GM19463 (cell line): ENCODE data around the gene TNKS1BP1.
A peak's percentile ranks its signal among the peaks of the same experiment; 100 is the strongest.

Experiments
- ATAC-seq: cut with Tn5 transposase; IDR thresholded peaks from one replicate; pipeline ENCODE4 v1.9.1; 2021; ENCODE audit warnings: mild to moderate bottlenecking, moderate library complexity; ENCODE audit not compliant: unreplicated experiment

TNKS1BP1 gene

GRCh38 chr11:57312511-57313021 is 12.2 kb downstream of the TNKS1BP1 start:
- ATAC-seq: no peak

- ATAC-seq: peak; percentile 98
These were observed 13.4 kb downstream of the TNKS1BP1 start for GRCh38 chr11:57311109-57311936.

GRCh38 chr11:57310630-57311086 is 14.1 kb downstream of the TNKS1BP1 start:
- ATAC-seq: no peak

- ATAC-seq: no peak
These were observed 14.7 kb downstream of the TNKS1BP1 start for GRCh38 chr11:57310091-57310490.

- no peak for ATAC-seq
These were observed 15.4 kb downstream of the TNKS1BP1 start for GRCh38 chr11:57309106-57310059.

- ATAC-seq: no peak
These were observed 16.2 kb downstream of the TNKS1BP1 start for GRCh38 chr11:57308426-57309060.

GRCh38 chr11:57307666-57308270 is 17.0 kb downstream of the TNKS1BP1 start:
- ATAC-seq: no peak

- no peak for ATAC-seq
These were observed 17.7 kb downstream of the TNKS1BP1 start for GRCh38 chr11:57306940-57307565.

GRCh38 chr11:57306161-57306876 is 18.4 kb downstream of the TNKS1BP1 start:
- ATAC-seq: no peak

- ATAC-seq: no peak
These were observed 19.2 kb downstream of the TNKS1BP1 start for GRCh38 chr11:57305523-57305922.

- no peak for ATAC-seq
These were observed 20.7 kb downstream of the TNKS1BP1 start for GRCh38 chr11:57303990-57304579.

GRCh38 chr11:57303280-57303989 is 21.3 kb downstream of the TNKS1BP1 start:
- no peak for ATAC-seq

- no peak for ATAC-seq
These were observed 22.3 kb downstream of the TNKS1BP1 start for GRCh38 chr11:57302489-57302888.

GRCh38 chr11:57301711-57302423 is 22.9 kb downstream of the TNKS1BP1 start:
- ATAC-seq: no peak

- no peak for ATAC-seq
These were observed 24.0 kb downstream of the TNKS1BP1 start for GRCh38 chr11:57300785-57301184.

GRCh38 chr11:57299150-57299737 is 25.5 kb downstream of the TNKS1BP1 start:
- ATAC-seq: no peak

- no peak for ATAC-seq
These were observed 27.5 kb downstream of the TNKS1BP1 start for GRCh38 chr11:57297221-57297620.
